ENCODE data around the gene MMRN2.

GRCh38 chr10:86963341-86963919 lies 6.0 kb upstream of the MMRN2 start:
- TF ChIP-seq MAX (IDR thresholded peaks at IDR 0.05), result no peak
- no peak for TF ChIP-seq ZBTB7A (IDR thresholded peaks at IDR 0.05; ENCODE audit: low read depth)
- no peak for TF ChIP-seq YY1 (IDR thresholded peaks at IDR 0.05; ENCODE audit: low read depth)
- no peak for TF ChIP-seq TCF12 (IDR thresholded peaks at IDR 0.05; ENCODE audit: low read depth)
- TF ChIP-seq REST (IDR thresholded peaks at IDR 0.05; ENCODE audit: low read depth), result no peak
- TF ChIP-seq EP300 (IDR thresholded peaks at IDR 0.05; ENCODE audit: borderline replicate concordance), result no peak
- TF ChIP-seq NFIC (IDR thresholded peaks at IDR 0.05), result no peak
- no peak for TF ChIP-seq CEBPB (IDR thresholded peaks at IDR 0.05)
- no peak for TF ChIP-seq CREB1 (IDR thresholded peaks at IDR 0.05; ENCODE audit: low read depth)
- no peak for TF ChIP-seq TEAD4 (IDR thresholded peaks at IDR 0.05)
- TF ChIP-seq TAF1 (IDR thresholded peaks at IDR 0.05; ENCODE audit: low read depth), result no peak
- TF ChIP-seq RAD21 (IDR thresholded peaks at IDR 0.05; ENCODE audit: low read depth), result no peak
- TF ChIP-seq EGR1 (IDR thresholded peaks at IDR 0.05), result no peak
- TF ChIP-seq, protein P1, sequence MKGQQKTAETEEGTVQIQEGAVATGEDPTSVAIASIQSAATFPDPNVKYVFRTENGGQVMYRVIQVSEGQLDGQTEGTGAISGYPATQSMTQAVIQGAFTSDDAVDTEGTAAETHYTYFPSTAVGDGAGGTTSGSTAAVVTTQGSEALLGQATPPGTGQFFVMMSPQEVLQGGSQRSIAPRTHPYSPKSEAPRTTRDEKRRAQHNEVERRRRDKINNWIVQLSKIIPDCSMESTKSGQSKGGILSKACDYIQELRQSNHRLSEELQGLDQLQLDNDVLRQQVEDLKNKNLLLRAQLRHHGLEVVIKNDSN (IDR thresholded peaks at IDR 0.05), result no peak

Measured in Ishikawa (cell line).